ENCODE data around the gene CARTPT.

The CARTPT gene

GRCh38 chr5:71747182-71747581 is 28.1 kb downstream of the CARTPT start:
- no peaks in the 10 kb centered on the region for H4K20me1 ChIP-seq (ENCODE audit: insufficient read depth, low read length)
- no peaks in the 10 kb centered on the region for H3K4me1 ChIP-seq (ENCODE audit: insufficient read depth, low read length, severe bottlenecking)
- H3F3A ChIP-seq (ENCODE audit: insufficient read depth, low read length) = no peaks in the 10 kb centered on the region
- no peak overlapping the region for H3K4me3 ChIP-seq (ENCODE audit: low read depth, low read length, poor library complexity, severe bottlenecking)
- H3K9me3 ChIP-seq (ENCODE audit: low read length) = no peaks in the 10 kb centered on the region
- H3K9me2 ChIP-seq (ENCODE audit: low read depth, low read length) = no peaks in the 10 kb centered on the region
- no peak overlapping the region for H2AFZ ChIP-seq (ENCODE audit: low read length)
- H3K27ac ChIP-seq (ENCODE audit: low read depth, low read length, poor library complexity, severe bottlenecking) = no peak overlapping the region
- no peak overlapping the region for H3K4me2 ChIP-seq (ENCODE audit: low read length)
- TF ChIP-seq, protein P1, sequence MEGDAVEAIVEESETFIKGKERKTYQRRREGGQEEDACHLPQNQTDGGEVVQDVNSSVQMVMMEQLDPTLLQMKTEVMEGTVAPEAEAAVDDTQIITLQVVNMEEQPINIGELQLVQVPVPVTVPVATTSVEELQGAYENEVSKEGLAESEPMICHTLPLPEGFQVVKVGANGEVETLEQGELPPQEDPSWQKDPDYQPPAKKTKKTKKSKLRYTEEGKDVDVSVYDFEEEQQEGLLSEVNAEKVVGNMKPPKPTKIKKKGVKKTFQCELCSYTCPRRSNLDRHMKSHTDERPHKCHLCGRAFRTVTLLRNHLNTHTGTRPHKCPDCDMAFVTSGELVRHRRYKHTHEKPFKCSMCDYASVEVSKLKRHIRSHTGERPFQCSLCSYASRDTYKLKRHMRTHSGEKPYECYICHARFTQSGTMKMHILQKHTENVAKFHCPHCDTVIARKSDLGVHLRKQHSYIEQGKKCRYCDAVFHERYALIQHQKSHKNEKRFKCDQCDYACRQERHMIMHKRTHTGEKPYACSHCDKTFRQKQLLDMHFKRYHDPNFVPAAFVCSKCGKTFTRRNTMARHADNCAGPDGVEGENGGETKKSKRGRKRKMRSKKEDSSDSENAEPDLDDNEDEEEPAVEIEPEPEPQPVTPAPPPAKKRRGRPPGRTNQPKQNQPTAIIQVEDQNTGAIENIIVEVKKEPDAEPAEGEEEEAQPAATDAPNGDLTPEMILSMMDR (IDR thresholded peaks at IDR 0.05; ENCODE audit: low read length) = no peak
- TF ChIP-seq EZH2 (IDR thresholded peaks at IDR 0.05; ENCODE audit: borderline replicate concordance, low read length) = no peak
- H3K9ac ChIP-seq (ENCODE audit: low read length) = no peak overlapping the region
- H3K36me3 ChIP-seq (ENCODE audit: insufficient read depth, low read length) = no peaks in the 10 kb centered on the region
- no peaks in the 10 kb centered on the region for H3K27me3 ChIP-seq (ENCODE audit: insufficient read depth, low read length)
- H3K79me2 ChIP-seq (ENCODE audit: insufficient read depth, low read length) = no peaks in the 10 kb centered on the region

GRCh38 chr5:71748360-71748759 is 29.3 kb downstream of the CARTPT start:
- no peaks in the 10 kb centered on the region for H3K9me3 ChIP-seq (ENCODE audit: low read length)
- no peak overlapping the region for H3K4me2 ChIP-seq (ENCODE audit: low read length)
- H2AFZ ChIP-seq (ENCODE audit: low read length) = no peak overlapping the region
- H3K36me3 ChIP-seq (ENCODE audit: insufficient read depth, low read length) = no peaks in the 10 kb centered on the region
- no peak overlapping the region for H3K27ac ChIP-seq (ENCODE audit: low read depth, low read length, poor library complexity, severe bottlenecking)
- no peaks in the 10 kb centered on the region for H4K20me1 ChIP-seq (ENCODE audit: insufficient read depth, low read length)
- no peaks in the 10 kb centered on the region for H3K9me2 ChIP-seq (ENCODE audit: low read depth, low read length)
- H3K27me3 ChIP-seq (ENCODE audit: insufficient read depth, low read length) = no peaks in the 10 kb centered on the region
- TF ChIP-seq EZH2 (IDR thresholded peaks at IDR 0.05; ENCODE audit: borderline replicate concordance, low read length) = no peak
- TF ChIP-seq, protein P1 (IDR thresholded peaks at IDR 0.05; ENCODE audit: low read length) = no peak
- H3K4me1 ChIP-seq (ENCODE audit: insufficient read depth, low read length, severe bottlenecking) = no peaks in the 10 kb centered on the region
- H3F3A ChIP-seq (ENCODE audit: insufficient read depth, low read length) = no peaks in the 10 kb centered on the region
- H3K79me2 ChIP-seq (ENCODE audit: insufficient read depth, low read length) = no peaks in the 10 kb centered on the region
- no peak overlapping the region for H3K9ac ChIP-seq (ENCODE audit: low read length)
- H3K4me3 ChIP-seq (ENCODE audit: low read depth, low read length, poor library complexity, severe bottlenecking) = no peak overlapping the region

DNA sequence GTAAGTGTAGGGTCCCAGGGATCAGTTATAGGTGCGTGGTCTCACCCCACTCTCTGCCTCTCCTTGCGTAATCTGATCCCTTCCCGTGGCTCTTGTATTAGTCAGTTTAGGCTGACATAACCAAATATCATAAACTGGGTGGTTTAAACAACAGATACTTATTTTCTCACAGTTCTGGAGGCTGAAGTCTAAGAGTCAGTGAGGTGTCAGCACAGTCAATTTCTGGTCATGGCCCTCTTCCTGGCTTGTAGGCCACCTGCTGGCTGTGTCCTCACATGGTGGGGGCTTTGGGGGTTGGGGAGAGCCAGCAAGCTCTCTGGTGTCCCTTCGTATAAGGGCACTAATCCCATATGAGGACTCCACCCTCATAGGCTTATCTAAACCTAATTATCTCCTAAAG is 32.3 kb downstream of the CARTPT start:
- Histone ChIP-seq H3K79me2 (ENCODE audit: insufficient read depth, low read length) (no peaks in the 10 kb centered on the region), H3K4me3 (ENCODE audit: low read depth, low read length, poor library complexity, severe bottlenecking) (no peak overlapping the region), H3K27me3 (ENCODE audit: insufficient read depth, low read length) (no peaks in the 10 kb centered on the region), H3F3A (ENCODE audit: insufficient read depth, low read length) (no peaks in the 10 kb centered on the region), H3K9ac (ENCODE audit: low read length) (no peak overlapping the region), H4K20me1 (ENCODE audit: insufficient read depth, low read length) (no peaks in the 10 kb centered on the region), H3K9me2 (ENCODE audit: low read depth, low read length) (no peaks in the 10 kb centered on the region), H3K27ac (ENCODE audit: low read depth, low read length, poor library complexity, severe bottlenecking) (no peak overlapping the region), H3K4me1 (ENCODE audit: insufficient read depth, low read length, severe bottlenecking) (no peaks in the 10 kb centered on the region), H3K4me2 (ENCODE audit: low read length) (no peak overlapping the region), H3K36me3 (ENCODE audit: insufficient read depth, low read length) (no peaks in the 10 kb centered on the region), H2AFZ (ENCODE audit: low read length) (no peak overlapping the region), H3K9me3 (ENCODE audit: low read length) (no peaks in the 10 kb centered on the region)
- TF ChIP-seq, protein P1 (IDR thresholded peaks at IDR 0.05; ENCODE audit: low read length) = no peak
- TF ChIP-seq EZH2 (IDR thresholded peaks at IDR 0.05; ENCODE audit: borderline replicate concordance, low read length) = no peak
